GM21526 (cell line): ENCODE data around the gene TICRR.
"Not testable (repeated sequence)": the region's sequence is repeated elsewhere in the genome, so short reads cannot be mapped to it uniquely, and the experiment has no call there.

Source experiments
- ATAC-seq: cut with Tn5 transposase; IDR thresholded peaks from one replicate; pipeline ENCODE4 v1.9.1; 2021; ENCODE audit warnings: moderate library complexity; ENCODE audit not compliant: unreplicated experiment, low FRiP score

TICRR gene

GRCh38 chr15:89575146-89575655, at the start of gene TICRR:
Gene TICRR, plus strand, starts transcription at chr15:89575469. Its CDS starts 118 bp downstream, at chr15:89575587.
- peak; percentile 91 for ATAC-seq

- ATAC-seq = no peak
Observed at GRCh38 chr15:89526181-89526580, 49.1 kb upstream of the TICRR start.

- ATAC-seq = no peak
Observed at GRCh38 chr15:89526601-89527441, 48.4 kb upstream of the TICRR start.

- no peak for ATAC-seq
Observed at GRCh38 chr15:89528757-89529352, 46.4 kb upstream of the TICRR start.

- no peak for ATAC-seq
Observed at GRCh38 chr15:89530976-89531375, 44.3 kb upstream of the TICRR start.

- no peak for ATAC-seq
Observed at GRCh38 chr15:89531796-89532537, 43.3 kb upstream of the TICRR start.

- no peak for ATAC-seq
Observed at GRCh38 chr15:89533861-89534544, 41.3 kb upstream of the TICRR start.

GRCh38 chr15:89539027-89539426, 36.2 kb upstream of the TICRR start:
- ATAC-seq = no peak

- no peak for ATAC-seq
Observed at GRCh38 chr15:89542369-89542768, 32.9 kb upstream of the TICRR start.

GRCh38 chr15:89543389-89543788, 31.9 kb upstream of the TICRR start:
- no peak for ATAC-seq

GRCh38 chr15:89549138-89549537, 26.1 kb upstream of the TICRR start:
- not testable (repeated sequence) for ATAC-seq

- no peak for ATAC-seq
Observed at GRCh38 chr15:89550427-89550826, 24.8 kb upstream of the TICRR start.

- ATAC-seq = no peak
Observed at GRCh38 chr15:89551550-89551949, 23.7 kb upstream of the TICRR start.

- ATAC-seq = no peak
Observed at GRCh38 chr15:89553632-89554031, 21.6 kb upstream of the TICRR start.

- no peak for ATAC-seq
Observed at GRCh38 chr15:89554247-89554646, 21.0 kb upstream of the TICRR start.

GRCh38 chr15:89555768-89556167, 19.5 kb upstream of the TICRR start:
- no peak for ATAC-seq

GRCh38 chr15:89556413-89557262, 18.6 kb upstream of the TICRR start:
- ATAC-seq = no peak

- ATAC-seq = no peak
Observed at GRCh38 chr15:89559769-89560264, 15.5 kb upstream of the TICRR start.

- no peak for ATAC-seq
Observed at GRCh38 chr15:89566181-89566580, 9.1 kb upstream of the TICRR start.
